HEK293 (cell line): Measurements from ENCODE around the gene MATCAP1.

Source experiments
- CTCF ChIA-PET: fragments of 350-600 bp; formaldehyde crosslinking; extraction: SDS; loops from one replicate; lab custom pipeline; 2021; ENCODE audit warnings: antibody characterized with exemption; lab: Yijun Ruan, JAX
- POLR2A ChIA-PET: fragments of 300-600 bp; formaldehyde crosslinking; extraction: SDS; loops from one replicate; lab custom pipeline; 2020; ENCODE audit warnings: antibody characterized with exemption, inconsistent platforms; lab: Yijun Ruan, JAX
- H3K27ac ChIP-seq: fragments of 200-500 bp; sonication (Bioruptor generic); 2 replicates; pipeline ENCODE4 v1.5.1; 2014; ENCODE audit warnings: low read depth, low read length, control low read depth, inconsistent platforms; ENCODE audit errors: extremely low read depth
- H3K36me3 ChIP-seq, 2 experiments: fragments of 200-500 bp in 1 of 2; sonication (Bioruptor generic) in 1 of 2; 1 replicate in 1 of 2; 2 replicates in 1 of 2; pipeline ENCODE4 v1.5.1; 2014 to 2017; ENCODE audit warnings: inconsistent platforms in 2 of 2, low read length in 2 of 2; ENCODE audit not compliant: control insufficient read depth in 2 of 2, insufficient read depth in 1 of 2
- H3K4me1 ChIP-seq: fragments of 200-500 bp; sonication (Bioruptor generic); 2 replicates; pipeline ENCODE4 v1.5.1; 2014; ENCODE audit warnings: mild to moderate bottlenecking, low read length, inconsistent platforms; ENCODE audit not compliant: control insufficient read depth, insufficient read depth
- H3K4me3 ChIP-seq: 2 replicates; pipeline ENCODE4 v1.5.1; 2011; ENCODE audit warnings: low read depth, mild to moderate bottlenecking, control low read depth, low read length, moderate library complexity
- H3K9me3 ChIP-seq: fragments of 200-500 bp; sonication (Bioruptor generic); 2 replicates; pipeline ENCODE4 v1.5.1; 2014; ENCODE audit warnings: low read depth, low read length, inconsistent platforms; ENCODE audit not compliant: control insufficient read depth, insufficient read depth
- KLF1 ChIP-seq: fragments of 450-650 bp; formaldehyde crosslinking; IDR thresholded peaks from 2 replicates; pipeline ENCODE4 v1.5.1; 2016; ENCODE audit warnings: missing biosample characterization, missing genetic modification characterization
- PBX3 ChIP-seq: sonication (generic); formaldehyde crosslinking; IDR thresholded peaks from 2 replicates; pipeline ENCODE4 v1.8.1; 2022; ENCODE audit warnings: mild to moderate bottlenecking, moderate library complexity, missing genetic modification reagents
- SCRT2 ChIP-seq: fragments of 450-650 bp; formaldehyde crosslinking; IDR thresholded peaks from 2 replicates; pipeline ENCODE4 v1.5.1; 2016; ENCODE audit warnings: missing biosample characterization, missing genetic modification characterization
- TCF7L2 ChIP-seq: IDR thresholded peaks from 2 replicates; pipeline ENCODE4 v1.6.1; 2011; ENCODE audit warnings: low read depth, mild to moderate bottlenecking, inconsistent platforms, low read length, moderate library complexity, borderline replicate concordance
- ZBTB20 ChIP-seq: fragments of 450-650 bp; formaldehyde crosslinking; IDR thresholded peaks from 2 replicates; pipeline ENCODE4 v1.5.1; 2016; ENCODE audit warnings: missing biosample characterization, missing genetic modification characterization
- ZBTB44 ChIP-seq: fragments of 450-650 bp; IDR thresholded peaks from 2 replicates; pipeline ENCODE4 v1.5.1; 2018; ENCODE audit warnings: missing biosample characterization, mild to moderate bottlenecking, missing genetic modification characterization
- ZFP3 ChIP-seq: fragments of 450-650 bp; formaldehyde crosslinking; IDR thresholded peaks from 2 replicates; pipeline ENCODE4 v1.5.1; 2016; ENCODE audit warnings: low read depth, missing biosample characterization, missing genetic modification characterization
- ZNF174 ChIP-seq: fragments of 450-650 bp; formaldehyde crosslinking; IDR thresholded peaks from 2 replicates; pipeline ENCODE4 v1.5.0; 2017; ENCODE audit warnings: missing biosample characterization, mild to moderate bottlenecking, missing genetic modification characterization
- ZNF510 ChIP-seq: fragments of 450-650 bp; formaldehyde crosslinking; IDR thresholded peaks from 2 replicates; pipeline ENCODE4 v1.5.1; 2018; ENCODE audit warnings: mild to moderate bottlenecking, missing genetic modification characterization, missing biosample characterization; ENCODE audit not compliant: insufficient replicate concordance
- ZNF670 ChIP-seq: fragments of 450-650 bp; formaldehyde crosslinking; IDR thresholded peaks from 2 replicates; pipeline ENCODE4 v1.5.1; 2016; ENCODE audit warnings: missing biosample characterization, missing genetic modification characterization, low read depth
- ZSCAN4 ChIP-seq: fragments of 450-650 bp; formaldehyde crosslinking; IDR thresholded peaks from 2 replicates; pipeline ENCODE4 v1.5.1; 2017; ENCODE audit warnings: missing biosample characterization, missing genetic modification characterization
- TF ChIP-seq, protein P1 (sequence below): fragments of 450-650 bp; formaldehyde crosslinking; conservative IDR thresholded peaks from 2 replicates; pipeline ENCODE4 v1.5.1; 2016; ENCODE audit warnings: low read depth, missing biosample characterization, missing genetic modification characterization

MATCAP1 gene

DNA sequence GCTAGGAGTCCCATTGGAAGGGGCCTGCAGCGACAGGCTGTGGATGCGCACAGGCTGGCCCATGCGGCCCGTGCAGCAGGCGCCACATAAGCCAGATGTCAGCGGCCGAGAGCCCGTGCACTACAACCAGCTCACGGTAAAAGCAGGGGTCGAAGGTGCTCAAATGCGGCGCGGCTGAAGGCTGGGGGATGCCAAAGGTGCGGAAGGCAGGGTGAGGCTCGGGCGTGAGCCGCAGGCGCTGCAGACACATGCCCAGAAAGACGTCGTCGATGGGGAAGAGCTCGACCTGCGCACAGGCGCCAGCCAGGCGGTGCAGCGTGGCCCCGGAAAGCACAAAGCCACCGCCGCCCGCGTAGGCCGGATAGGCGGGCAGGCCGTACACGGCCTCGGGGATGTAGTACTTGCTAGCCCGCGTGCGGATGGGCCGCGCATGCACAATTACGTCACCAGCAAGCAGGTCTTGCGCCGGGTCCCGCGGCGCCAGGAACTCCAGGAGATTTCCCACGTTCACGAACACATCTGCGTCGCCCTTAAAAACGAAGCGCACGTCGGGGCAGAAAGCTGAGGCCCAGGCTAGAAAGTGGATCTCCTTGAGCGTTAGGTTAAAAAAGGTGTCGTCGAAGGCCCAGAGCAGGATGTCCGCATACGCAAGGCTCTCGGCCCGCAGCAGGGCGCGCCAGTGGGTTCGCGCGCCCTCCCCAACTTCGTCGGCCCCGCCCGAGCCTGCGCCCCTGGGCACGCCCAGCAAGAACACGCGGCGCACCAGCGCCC lies 34.3 kb downstream of the MATCAP1 start:
- CTCF ChIA-PET = interaction anchor here (0.7 to 1.4 kb wide), 3 partner anchors 46 to 570 kb away, joined by 3 to 5 read pairs (median 3); partner anchors contain the start of gene CMTM2
- Histone ChIP-seq H3K9me3 (no peaks in the 10 kb centered on the region), H3K36me3 (peaks cover 0 to 52% of the 10 kb centered on the region in 2 experiments; a peak in 1 of 3 replicates), H3K4me3 (no peak overlapping the region), H3K4me1 (0 out of 2 replicates have a peak, but pooled peaks cover 3% of the 10 kb centered on the region), H3K27ac (no peak overlapping the region)
- TF ChIP-seq TCF7L2 = no peak
- no peak for TF ChIP-seq ZSCAN4 (tag by site-specific recombination)
- TF ChIP-seq ZFP3 (tag by site-specific recombination) = 0 out of 2 replicates have a peak, but pooled peaks have one; percentile 3
- POLR2A ChIA-PET = interaction anchor here (0.6 kb wide), 1 partner anchor 264 kb away, joined by 5 read pairs; no protein-coding TSS in a partner anchor

- CTCF ChIA-PET = interaction anchor here (0.7 to 1.4 kb wide), 3 partner anchors 45 to 569 kb away, joined by 3 to 5 read pairs (median 3); partner anchors contain the start of gene CMTM2
- TF ChIP-seq ZBTB44 (tag by site-specific recombination) (no peak), SCRT2 (tag by site-specific recombination) (0 out of 2 replicates have a peak, but pooled peaks have one; percentile 21), ZNF174 (no peak), ZBTB20 (tag by site-specific recombination) (no peak), ZNF670 (tag by site-specific recombination) (no peak), ZSCAN4 (tag by site-specific recombination) (no peak), ZNF510 (tag by site-specific recombination) (no peak), ZFP3 (tag by site-specific recombination) (peak; percentile 64; the same call in 1 of the 2 replicates), KLF1 (tag by site-specific recombination) (no peak), PBX3 (CRISPR knock-in tag) (no peak)
- TF ChIP-seq, protein P1, sequence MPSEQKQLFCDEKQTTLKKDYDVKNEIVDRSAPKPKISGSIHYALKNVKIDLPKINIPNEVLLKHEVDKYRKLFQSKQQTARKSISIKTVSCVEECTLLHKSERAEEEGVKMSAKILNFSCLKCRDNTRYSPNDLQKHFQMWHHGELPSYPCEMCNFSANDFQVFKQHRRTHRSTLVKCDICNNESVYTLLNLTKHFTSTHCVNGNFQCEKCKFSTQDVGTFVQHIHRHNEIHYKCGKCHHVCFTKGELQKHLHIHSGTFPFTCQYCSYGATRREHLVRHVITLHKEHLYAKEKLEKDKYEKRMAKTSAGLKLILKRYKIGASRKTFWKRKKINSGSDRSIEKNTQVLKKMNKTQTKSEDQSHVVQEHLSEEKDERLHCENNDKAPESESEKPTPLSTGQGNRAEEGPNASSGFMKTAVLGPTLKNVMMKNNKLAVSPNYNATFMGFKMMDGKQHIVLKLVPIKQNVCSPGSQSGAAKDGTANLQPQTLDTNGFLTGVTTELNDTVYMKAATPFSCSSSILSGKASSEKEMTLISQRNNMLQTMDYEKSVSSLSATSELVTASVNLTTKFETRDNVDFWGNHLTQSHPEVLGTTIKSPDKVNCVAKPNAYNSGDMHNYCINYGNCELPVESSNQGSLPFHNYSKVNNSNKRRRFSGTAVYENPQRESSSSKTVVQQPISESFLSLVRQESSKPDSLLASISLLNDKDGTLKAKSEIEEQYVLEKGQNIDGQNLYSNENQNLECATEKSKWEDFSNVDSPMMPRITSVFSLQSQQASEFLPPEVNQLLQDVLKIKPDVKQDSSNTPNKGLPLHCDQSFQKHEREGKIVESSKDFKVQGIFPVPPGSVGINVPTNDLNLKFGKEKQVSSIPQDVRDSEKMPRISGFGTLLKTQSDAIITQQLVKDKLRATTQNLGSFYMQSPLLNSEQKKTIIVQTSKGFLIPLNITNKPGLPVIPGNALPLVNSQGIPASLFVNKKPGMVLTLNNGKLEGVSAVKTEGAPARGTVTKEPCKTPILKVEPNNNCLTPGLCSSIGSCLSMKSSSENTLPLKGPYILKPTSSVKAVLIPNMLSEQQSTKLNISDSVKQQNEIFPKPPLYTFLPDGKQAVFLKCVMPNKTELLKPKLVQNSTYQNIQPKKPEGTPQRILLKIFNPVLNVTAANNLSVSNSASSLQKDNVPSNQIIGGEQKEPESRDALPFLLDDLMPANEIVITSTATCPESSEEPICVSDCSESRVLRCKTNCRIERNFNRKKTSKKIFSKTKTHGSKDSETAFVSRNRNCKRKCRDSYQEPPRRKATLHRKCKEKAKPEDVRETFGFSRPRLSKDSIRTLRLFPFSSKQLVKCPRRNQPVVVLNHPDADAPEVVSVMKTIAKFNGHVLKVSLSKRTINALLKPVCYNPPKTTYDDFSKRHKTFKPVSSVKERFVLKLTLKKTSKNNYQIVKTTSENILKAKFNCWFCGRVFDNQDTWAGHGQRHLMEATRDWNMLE (tag by site-specific recombination) = no peak
These were observed 35.0 kb downstream of the MATCAP1 start for GRCh38 chr16:67148656-67149275.

More at GRCh38 chr16:67148656-67149275, 35.0 kb downstream of the MATCAP1 start:
- Histone ChIP-seq H3K4me1 (0 out of 2 replicates have a peak, but pooled peaks cover 3% of the 10 kb centered on the region), H3K4me3 (no peak overlapping the region), H3K9me3 (no peaks in the 10 kb centered on the region), H3K27ac (no peak overlapping the region), H3K36me3 (peaks cover 2 to 59% of the 10 kb centered on the region in 2 experiments; a peak in 2 of 3 replicates)
- POLR2A ChIA-PET = interaction anchor here (0.6 kb wide), 1 partner anchor 265 kb away, joined by 5 read pairs; no protein-coding TSS in a partner anchor
